Panc1 (cell line): ENCODE data around the gene RNF25. TPM values are rescaled to one million over a fixed set of nuclear protein-coding genes. Genes with fewer than 3 reads are reported as not detected.

Source experiments
- ATAC-seq: fragments of 200-7000 bp; cut with Tn5 transposase; 2 replicates; pipeline ENCODE4 v1.9.1; 2020; ENCODE audit warnings: mild to moderate bottlenecking, moderate library complexity
- BruUV-seq: library from RNA; stranded (reverse); fragments of 400-500 nt; replicated peaks from 2 replicates; lab custom pipeline; 2021; lab: Mats Ljungman, UMichigan
- CTCF ChIA-PET: fragments of 300-600 bp; sonication (Branson Sonifier 250); formaldehyde crosslinking; loops from one replicate; lab custom pipeline; 2022; ENCODE audit warnings: antibody characterized with exemption; lab: Charles Lee
- POLR2A ChIA-PET: fragments of 300-600 bp; sonication (Branson Sonifier 250); formaldehyde crosslinking; loops from one replicate; lab custom pipeline; 2022; ENCODE audit warnings: antibody characterized with exemption; lab: Charles Lee
- DNase-seq: peaks from one replicate; pipeline ENCODE4 v3.0.0-alpha.2; 2010; ENCODE audit warnings: low read depth, low spot score
- H3K27ac ChIP-seq: 2 replicates; pipeline ENCODE4 v1.5.1; 2011; ENCODE audit warnings: mild to moderate bottlenecking, low read length, inconsistent platforms
- H3K27me3 ChIP-seq: fragments of 200-500 bp; sonication (Bioruptor generic); 2 replicates; pipeline ENCODE4 v1.6.0; 2014; ENCODE audit warnings: low read length, inconsistent platforms; ENCODE audit not compliant: control insufficient read depth, insufficient read depth
- H3K36me3 ChIP-seq: fragments of 200-500 bp; sonication (Bioruptor generic); 2 replicates; pipeline ENCODE4 v1.5.1; 2014; ENCODE audit warnings: inconsistent platforms, mild to moderate bottlenecking, low read length, moderate library complexity; ENCODE audit not compliant: control insufficient read depth, insufficient read depth
- H3K4me1 ChIP-seq: 2 replicates; pipeline ENCODE4 v1.5.1; 2011; ENCODE audit warnings: inconsistent platforms, mild to moderate bottlenecking, low read length, moderate library complexity; ENCODE audit not compliant: control insufficient read depth, insufficient read depth
- H3K4me3 ChIP-seq, 2 experiments: 2 replicates each; pipeline ENCODE4 v1.5.1; 2011 to 2012; ENCODE audit warnings: low read depth in 2 of 2, low read length in 2 of 2, mild to moderate bottlenecking in 2 of 2, inconsistent platforms in 1 of 2, moderate library complexity in 1 of 2
- H3K9me3 ChIP-seq: fragments of 200-500 bp; sonication (Bioruptor generic); 2 replicates; pipeline ENCODE4 v1.5.1; 2014; ENCODE audit warnings: low read depth, mild to moderate bottlenecking, inconsistent platforms, low read length, moderate library complexity; ENCODE audit not compliant: control insufficient read depth, insufficient read depth
- POLR2AphosphoS5 ChIP-seq: IDR thresholded peaks from 2 replicates; pipeline ENCODE4 v1.6.1; 2012; ENCODE audit warnings: mild to moderate bottlenecking, low read depth, low read length, moderate library complexity
- SIN3A ChIP-seq: IDR thresholded peaks from 2 replicates; pipeline ENCODE4 v1.6.1; 2012; ENCODE audit warnings: low read depth, mild to moderate bottlenecking, low read length, moderate library complexity, borderline replicate concordance; ENCODE audit not compliant: insufficient read depth
- TCF7L2 ChIP-seq: IDR thresholded peaks from 2 replicates; pipeline ENCODE4 v1.6.1; 2011; ENCODE audit warnings: mild to moderate bottlenecking, low read depth, low read length, inconsistent platforms
- in situ Hi-C: cut with HindIII; loops from 2 replicates; pipeline ENCODE4 v1.10.0; 2016; ENCODE audit warnings: low sequenced_read_pairs, low pct_unique_long_range_greater_than_20kb
- intact Hi-C: fragments of 100-400 bp; cut with micrococcal nuclease; formaldehyde crosslinking; loops from one replicate; pipeline ENCODE4 v1.10.0; 2022; ENCODE audit not compliant: unreplicated experiment
- total RNA-seq: library from RNA; stranded (reverse); gene quantifications from one replicate; pipeline ENCODE4 v1.2.1, GENCODE V29; 2021; ENCODE audit not compliant: unreplicated experiment
- TF ChIP-seq, protein P1 (sequence below), 2 experiments: IDR thresholded peaks; 2 replicates each; pipeline ENCODE4 v1.6.1; 2011 to 2012; ENCODE audit warnings: low read depth in 2 of 2, control low read depth in 1 of 2, low read length in 1 of 2, mild to moderate bottlenecking in 1 of 2, moderate library complexity in 1 of 2; ENCODE audit not compliant: insufficient read depth in 1 of 2
- TF ChIP-seq, protein P2 (sequence below): fragments of 450-650 bp; IDR thresholded peaks from 2 replicates; pipeline ENCODE4 v1.5.1; 2017; ENCODE audit warnings: mild to moderate bottlenecking

The RNF25 gene
- total RNA-seq, 1 experiment from 2014 or later: 40.4 TPM

DNA sequence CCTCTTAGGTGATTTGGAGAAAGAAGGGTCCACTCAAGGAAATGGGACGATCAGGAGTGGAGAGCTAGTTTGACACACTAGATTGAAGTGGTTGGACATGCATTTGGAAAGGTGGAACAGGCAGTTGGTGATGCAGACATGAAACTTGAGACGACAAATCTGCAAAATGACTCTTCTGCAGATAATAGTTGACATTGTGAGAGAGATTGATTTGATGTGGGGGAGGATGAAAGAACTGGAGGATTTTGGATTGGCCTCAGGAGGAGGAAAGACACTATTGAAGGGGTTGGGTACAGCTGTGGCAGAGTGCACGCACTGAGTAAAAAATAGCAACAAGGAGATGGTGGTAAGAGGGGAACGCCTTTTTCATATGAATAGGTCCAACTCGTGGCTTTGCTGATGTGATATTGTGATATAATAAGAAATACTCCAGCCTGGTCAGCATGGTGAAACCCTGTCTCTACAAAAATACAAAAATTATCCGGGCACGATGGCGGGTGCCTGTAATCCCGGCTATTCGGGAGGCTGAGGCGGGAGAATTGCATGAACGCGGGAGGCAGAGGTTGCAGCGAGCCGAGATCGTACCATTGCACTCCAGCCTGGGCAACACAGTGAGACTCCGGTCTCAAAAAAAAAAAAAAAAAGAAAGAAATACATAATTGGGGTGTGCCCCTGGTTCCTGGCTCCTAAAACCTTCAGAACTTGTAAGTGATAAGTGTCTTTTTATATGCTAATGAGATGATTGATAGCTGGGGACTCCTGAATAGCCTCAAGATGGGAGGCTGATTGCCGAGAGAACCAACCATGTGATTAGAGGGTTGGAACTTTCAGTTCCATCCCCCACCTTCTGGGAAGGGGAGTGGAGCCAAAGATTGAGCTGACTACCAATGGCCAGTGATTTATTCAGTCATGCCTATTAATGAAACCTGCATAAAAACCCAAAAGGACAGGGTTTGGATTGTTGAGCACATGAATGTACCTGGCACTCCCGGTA lies 48.5 kb upstream of the RNF25 start:
- H3K4me1 ChIP-seq: peaks cover 29% of the 10 kb centered on the region
- ChIA-PET POLR2A (no interaction called here), CTCF (no interaction called here)
- TF ChIP-seq, protein P1, sequence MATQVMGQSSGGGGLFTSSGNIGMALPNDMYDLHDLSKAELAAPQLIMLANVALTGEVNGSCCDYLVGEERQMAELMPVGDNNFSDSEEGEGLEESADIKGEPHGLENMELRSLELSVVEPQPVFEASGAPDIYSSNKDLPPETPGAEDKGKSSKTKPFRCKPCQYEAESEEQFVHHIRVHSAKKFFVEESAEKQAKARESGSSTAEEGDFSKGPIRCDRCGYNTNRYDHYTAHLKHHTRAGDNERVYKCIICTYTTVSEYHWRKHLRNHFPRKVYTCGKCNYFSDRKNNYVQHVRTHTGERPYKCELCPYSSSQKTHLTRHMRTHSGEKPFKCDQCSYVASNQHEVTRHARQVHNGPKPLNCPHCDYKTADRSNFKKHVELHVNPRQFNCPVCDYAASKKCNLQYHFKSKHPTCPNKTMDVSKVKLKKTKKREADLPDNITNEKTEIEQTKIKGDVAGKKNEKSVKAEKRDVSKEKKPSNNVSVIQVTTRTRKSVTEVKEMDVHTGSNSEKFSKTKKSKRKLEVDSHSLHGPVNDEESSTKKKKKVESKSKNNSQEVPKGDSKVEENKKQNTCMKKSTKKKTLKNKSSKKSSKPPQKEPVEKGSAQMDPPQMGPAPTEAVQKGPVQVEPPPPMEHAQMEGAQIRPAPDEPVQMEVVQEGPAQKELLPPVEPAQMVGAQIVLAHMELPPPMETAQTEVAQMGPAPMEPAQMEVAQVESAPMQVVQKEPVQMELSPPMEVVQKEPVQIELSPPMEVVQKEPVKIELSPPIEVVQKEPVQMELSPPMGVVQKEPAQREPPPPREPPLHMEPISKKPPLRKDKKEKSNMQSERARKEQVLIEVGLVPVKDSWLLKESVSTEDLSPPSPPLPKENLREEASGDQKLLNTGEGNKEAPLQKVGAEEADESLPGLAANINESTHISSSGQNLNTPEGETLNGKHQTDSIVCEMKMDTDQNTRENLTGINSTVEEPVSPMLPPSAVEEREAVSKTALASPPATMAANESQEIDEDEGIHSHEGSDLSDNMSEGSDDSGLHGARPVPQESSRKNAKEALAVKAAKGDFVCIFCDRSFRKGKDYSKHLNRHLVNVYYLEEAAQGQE (IDR thresholded peaks at IDR 0.05; ENCODE audit: insufficient read depth in 1 of 2, low read depth in 2 of 2, low read length in 1 of 2): no peak
- TF ChIP-seq POLR2AphosphoS5 (no peak), TCF7L2 (no peak), SIN3A (no peak)
- TF ChIP-seq, protein P2, sequence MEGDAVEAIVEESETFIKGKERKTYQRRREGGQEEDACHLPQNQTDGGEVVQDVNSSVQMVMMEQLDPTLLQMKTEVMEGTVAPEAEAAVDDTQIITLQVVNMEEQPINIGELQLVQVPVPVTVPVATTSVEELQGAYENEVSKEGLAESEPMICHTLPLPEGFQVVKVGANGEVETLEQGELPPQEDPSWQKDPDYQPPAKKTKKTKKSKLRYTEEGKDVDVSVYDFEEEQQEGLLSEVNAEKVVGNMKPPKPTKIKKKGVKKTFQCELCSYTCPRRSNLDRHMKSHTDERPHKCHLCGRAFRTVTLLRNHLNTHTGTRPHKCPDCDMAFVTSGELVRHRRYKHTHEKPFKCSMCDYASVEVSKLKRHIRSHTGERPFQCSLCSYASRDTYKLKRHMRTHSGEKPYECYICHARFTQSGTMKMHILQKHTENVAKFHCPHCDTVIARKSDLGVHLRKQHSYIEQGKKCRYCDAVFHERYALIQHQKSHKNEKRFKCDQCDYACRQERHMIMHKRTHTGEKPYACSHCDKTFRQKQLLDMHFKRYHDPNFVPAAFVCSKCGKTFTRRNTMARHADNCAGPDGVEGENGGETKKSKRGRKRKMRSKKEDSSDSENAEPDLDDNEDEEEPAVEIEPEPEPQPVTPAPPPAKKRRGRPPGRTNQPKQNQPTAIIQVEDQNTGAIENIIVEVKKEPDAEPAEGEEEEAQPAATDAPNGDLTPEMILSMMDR: no peak
- no peaks in the 10 kb centered on the region; the same call in 1 of the 2 replicates for H3K36me3 ChIP-seq
- intact Hi-C loops (no loop called here), in situ Hi-C loops (no loop called here)
- H3K27me3 ChIP-seq: no peaks in the 10 kb centered on the region
- no peaks in the 10 kb centered on the region for H3K9me3 ChIP-seq
- no peak for DNase-seq
- BruUV-seq: no TSS peak
- ATAC-seq: no peak
- H3K27ac ChIP-seq: no peak overlapping the region
- H3K4me3 ChIP-seq: no peak overlapping the region

DNA sequence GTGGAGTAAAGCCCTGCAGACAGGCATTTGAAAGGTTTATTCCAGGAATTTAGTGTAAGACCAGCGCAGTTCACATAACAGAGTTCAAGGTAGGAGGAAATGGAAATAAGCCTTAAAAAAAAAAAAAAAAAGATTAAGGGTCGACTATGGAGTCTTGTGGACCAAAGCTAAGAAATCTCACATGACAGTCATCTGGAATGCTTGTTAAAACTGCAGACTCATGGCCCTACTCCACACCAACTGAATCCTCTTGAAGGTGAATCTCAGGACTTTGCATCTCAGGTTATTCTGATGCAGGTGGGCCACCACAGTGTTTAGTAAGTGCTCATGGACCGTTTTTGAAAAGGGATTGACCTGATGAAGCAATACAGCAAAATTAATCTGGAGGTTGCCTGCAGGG lies 47.7 kb upstream of the RNF25 start:
- POLR2A ChIA-PET: no interaction called here
- ATAC-seq (no peak), DNase-seq (no peak)
- BruUV-seq: no TSS peak
- CTCF ChIA-PET: no interaction called here
- Histone ChIP-seq H3K27ac (no peak overlapping the region), H3K4me3 (no peak overlapping the region), H3K27me3 (no peaks in the 10 kb centered on the region), H3K9me3 (no peaks in the 10 kb centered on the region), H3K36me3 (no peaks in the 10 kb centered on the region; the same call in 1 of the 2 replicates), H3K4me1 (peaks cover 29% of the 10 kb centered on the region)
- intact Hi-C loops: no loop called here
- in situ Hi-C loops: no loop called here
- no peak for TF ChIP-seq TCF7L2
- TF ChIP-seq, protein P1 (IDR thresholded peaks at IDR 0.05; ENCODE audit: insufficient read depth in 1 of 2, low read depth in 2 of 2, low read length in 1 of 2): no peak
- TF ChIP-seq, protein P2: no peak
